ENCODE data around the gene TRIM17.
"Not testable (repeated sequence)": the region's sequence is repeated elsewhere in the genome, so short reads cannot be mapped to it uniquely, and the experiment has no call there.

The TRIM17 gene

DNA sequence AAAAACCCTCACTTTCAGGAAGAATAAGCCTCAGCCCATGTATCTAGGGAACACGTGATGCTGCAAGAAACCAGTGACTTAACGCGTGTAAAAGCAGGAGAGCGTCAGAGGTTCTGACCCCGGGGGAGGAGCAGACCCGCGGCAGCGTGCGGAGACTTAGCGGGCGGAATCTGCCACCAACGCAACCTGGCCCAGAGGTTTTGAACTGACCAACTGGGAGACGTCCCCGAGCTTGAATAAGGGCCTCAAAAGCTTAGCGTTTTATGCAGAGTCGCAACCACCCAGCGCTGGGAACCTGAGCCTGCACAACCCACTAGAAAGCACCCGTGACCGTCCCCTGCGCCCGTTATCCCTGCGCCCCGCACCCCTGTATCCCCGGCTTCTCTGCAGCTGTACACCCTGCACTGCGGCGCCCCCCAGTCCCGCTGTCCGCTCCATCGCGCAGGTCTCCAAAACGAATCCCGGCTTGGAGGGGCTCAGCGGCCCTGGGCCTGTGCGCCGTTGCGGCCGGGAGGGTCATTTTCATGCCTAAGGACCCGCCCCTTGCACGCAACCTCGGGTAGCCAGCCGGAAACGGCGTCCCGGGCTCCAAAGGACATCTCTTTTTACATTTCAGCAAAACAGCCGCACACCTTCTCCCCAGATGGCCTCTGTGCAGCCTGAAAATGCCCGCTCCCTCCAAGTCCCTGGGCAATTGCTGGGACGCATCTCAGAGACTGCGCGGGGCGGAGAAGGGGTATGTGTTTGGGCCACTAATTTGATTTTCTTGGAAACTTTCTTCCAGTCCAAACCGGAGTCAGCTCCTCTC lies 29.4 kb upstream of the TRIM17 start:
- TF ChIP-seq, protein P1, sequence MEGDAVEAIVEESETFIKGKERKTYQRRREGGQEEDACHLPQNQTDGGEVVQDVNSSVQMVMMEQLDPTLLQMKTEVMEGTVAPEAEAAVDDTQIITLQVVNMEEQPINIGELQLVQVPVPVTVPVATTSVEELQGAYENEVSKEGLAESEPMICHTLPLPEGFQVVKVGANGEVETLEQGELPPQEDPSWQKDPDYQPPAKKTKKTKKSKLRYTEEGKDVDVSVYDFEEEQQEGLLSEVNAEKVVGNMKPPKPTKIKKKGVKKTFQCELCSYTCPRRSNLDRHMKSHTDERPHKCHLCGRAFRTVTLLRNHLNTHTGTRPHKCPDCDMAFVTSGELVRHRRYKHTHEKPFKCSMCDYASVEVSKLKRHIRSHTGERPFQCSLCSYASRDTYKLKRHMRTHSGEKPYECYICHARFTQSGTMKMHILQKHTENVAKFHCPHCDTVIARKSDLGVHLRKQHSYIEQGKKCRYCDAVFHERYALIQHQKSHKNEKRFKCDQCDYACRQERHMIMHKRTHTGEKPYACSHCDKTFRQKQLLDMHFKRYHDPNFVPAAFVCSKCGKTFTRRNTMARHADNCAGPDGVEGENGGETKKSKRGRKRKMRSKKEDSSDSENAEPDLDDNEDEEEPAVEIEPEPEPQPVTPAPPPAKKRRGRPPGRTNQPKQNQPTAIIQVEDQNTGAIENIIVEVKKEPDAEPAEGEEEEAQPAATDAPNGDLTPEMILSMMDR (conservative IDR thresholded peaks at IDR 0.05): no peak
- H3K27ac ChIP-seq: no peak overlapping the region

DNA sequence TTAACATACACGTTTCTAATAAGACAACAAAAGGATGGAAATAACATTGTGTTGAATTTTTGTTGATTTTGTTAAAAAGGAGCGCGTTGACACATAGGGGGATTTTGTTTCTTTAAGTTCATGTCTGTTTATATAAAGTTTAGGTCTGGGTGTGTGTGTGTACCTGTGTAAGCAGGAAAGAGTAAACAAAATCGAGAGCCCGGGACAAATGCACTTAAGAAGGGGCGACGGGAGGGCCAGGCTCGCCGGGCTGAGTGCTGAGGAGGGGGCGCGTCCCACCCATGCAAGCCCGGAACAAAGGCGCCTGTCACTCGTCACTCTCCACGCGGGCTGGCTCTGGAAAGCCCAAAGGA lies 28.8 kb upstream of the TRIM17 start:
- H3K27ac ChIP-seq: no peak overlapping the region
- TF ChIP-seq, protein P1 (conservative IDR thresholded peaks at IDR 0.05): no peak

DNA sequence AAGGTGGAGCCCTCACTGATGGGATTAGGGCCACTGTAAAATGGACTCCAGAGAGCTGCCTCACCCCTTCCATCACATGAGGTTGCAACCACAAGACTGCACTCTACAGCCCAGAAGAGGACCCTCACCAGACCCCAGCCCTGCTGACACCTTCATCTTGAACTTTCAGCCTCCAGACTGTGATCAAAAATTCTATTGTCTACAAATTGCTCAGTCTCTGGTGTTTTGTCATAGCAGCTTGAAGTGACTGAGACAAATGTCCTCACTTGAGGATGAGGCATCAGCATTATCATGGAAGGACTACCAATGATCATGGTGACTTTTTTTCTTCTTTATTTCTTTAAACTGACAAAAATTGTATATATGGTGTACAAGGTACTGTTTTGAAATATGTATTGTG lies 26.7 kb upstream of the TRIM17 start:
- TF ChIP-seq, protein P1 (conservative IDR thresholded peaks at IDR 0.05): no peak
- no peak overlapping the region for H3K27ac ChIP-seq

DNA sequence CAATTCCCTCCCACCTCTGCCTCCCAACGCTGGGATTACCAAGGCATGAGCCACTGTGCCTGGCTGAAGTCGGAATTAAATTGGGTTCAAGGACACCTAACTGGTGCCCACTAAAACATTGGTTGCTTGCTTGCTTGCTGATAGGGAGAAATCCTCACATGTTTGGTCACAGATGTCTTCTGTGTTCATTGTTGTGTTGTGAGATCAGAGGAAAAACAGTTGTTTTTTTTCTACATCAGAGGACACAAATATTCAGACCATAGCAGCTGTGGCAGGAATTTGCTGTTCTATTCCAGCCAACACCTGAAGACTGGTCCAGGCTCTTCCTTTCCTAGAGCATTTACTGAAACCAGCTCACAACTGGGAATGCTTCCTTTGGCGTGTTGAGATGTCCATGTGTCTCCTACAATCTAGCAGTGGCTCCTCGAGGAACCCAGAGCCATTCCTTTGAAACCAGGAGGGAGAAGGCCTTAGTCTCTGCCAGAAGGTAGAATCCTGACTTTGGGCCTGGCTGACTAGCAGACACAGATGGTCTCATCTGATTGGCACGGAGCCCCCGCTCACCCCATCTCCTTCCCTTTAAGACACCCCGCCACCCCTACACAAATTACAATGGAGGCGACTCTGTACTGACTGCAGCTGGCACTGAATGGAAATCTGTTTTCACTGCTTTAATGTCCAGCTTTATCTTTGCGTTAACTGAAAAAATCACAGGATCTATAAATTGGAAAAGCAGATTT lies 24.3 kb upstream of the TRIM17 start:
- TF ChIP-seq, protein P1 (conservative IDR thresholded peaks at IDR 0.05): no peak

DNA sequence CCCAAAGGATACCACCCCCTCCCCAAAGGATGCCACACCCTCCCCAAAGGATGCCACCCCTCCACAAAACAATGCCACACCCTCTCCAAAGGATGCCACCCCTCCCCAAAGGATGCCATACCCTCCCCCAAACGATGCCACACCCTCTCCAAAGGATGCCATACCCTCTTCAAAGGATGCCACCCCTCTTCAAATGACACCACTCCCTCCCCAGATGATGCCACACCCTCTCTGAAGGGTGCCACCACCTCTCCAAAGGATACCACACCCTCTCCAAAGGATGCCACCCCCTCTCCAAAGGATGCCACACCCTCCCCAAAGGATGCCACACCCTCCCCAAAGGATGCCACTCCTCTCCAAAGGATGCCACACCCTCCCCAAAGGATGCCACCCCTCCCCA lies 21.6 kb upstream of the TRIM17 start:
- H3K27ac ChIP-seq: no peak overlapping the region
- TF ChIP-seq, protein P1 (conservative IDR thresholded peaks at IDR 0.05): no peak

More for the DNA sequence above, 24.3 kb upstream of the TRIM17 start:
- no peak overlapping the region for H3K27ac ChIP-seq

DNA sequence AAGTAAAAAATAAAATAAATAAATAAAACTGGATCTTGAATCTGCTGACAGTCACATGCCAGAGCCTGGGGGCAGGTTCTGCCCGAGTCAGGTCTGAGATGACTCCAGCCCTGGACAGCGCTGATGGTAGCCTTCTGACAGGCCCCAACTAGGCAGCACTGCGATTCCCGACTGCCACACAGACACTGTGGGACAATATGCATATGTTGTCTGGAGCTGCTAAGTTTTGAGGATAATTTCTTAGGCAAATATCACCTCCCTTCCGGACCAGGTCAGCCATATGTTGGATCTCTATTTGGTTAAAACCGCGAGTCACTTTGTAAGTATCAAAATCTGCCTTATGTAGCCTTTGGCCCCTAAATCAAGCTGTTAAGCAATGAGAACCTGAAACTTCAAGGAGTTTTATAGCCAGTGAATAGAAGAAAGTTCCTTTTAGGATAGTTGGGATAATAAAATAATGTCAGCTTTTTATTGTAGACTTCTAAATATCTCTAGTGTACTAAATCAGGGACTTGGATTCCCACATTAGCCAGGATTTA lies 20.8 kb upstream of the TRIM17 start:
- TF ChIP-seq, protein P1 (conservative IDR thresholded peaks at IDR 0.05): no peak
- H3K27ac ChIP-seq: no peak overlapping the region

DNA sequence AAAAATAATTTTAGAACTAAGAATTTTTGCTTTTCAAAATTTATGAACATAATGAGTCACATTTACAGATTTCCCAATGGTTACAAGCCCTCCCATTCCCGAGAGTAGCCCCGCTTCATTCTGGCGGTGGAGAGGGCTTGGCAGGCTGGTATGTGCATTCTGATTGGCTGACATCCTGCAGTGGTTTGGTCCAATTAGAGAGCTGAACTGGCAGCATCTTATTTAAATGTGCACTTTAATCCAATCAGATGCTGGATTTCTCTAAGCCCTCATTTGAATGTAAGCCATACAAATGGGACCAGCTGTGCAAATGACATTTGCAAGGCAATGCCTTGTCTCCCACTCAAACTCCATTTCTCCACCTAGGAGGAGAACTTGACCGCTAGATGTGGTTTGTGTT lies 18.0 kb upstream of the TRIM17 start:
- no peak overlapping the region for H3K27ac ChIP-seq
- TF ChIP-seq, protein P1 (conservative IDR thresholded peaks at IDR 0.05): no peak

DNA sequence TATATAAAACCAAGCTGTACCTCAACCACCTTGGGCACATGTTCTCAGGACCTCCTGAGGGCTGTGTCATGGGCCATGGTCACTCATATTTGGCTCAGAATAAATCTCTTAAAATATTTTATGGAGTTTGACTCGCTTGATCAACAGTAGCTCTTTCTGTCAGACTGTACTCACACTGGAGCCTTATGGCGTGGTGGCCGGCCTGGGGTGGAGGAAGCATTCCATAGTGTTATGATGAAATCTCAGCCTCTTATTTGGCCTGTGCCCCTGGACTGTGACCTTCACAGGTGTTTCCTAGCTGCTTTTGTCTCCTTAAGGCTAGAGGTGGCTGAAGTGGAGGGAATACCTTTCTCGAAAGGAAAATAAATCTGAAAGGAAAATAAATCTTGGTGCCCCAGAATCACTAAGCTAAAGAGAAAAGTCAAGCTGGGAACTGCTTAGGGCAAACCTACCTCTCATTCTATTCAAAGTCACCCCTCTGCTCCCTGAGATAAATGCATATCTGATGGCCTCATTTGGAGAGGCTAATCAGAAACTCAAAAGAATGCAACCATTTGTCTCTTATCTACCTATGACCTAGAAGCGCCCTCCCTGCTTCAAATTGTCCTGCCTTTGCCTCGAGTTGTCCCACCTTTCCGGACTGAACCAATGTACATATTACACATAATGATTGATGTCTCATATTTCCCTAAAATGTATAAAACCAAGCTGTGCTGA lies 16.8 kb upstream of the TRIM17 start:
- not testable (repeated sequence) for H3K27ac ChIP-seq
